Testis (tissue), 3 donors: Measurements from ENCODE around the gene MAGI2. TPM values are rescaled to one million over a fixed set of nuclear protein-coding genes. Genes with fewer than 3 reads are reported as not detected.

ENCODE experiments used
- DNase-seq: peaks from one replicate; pipeline ENCODE4 v3.0.0-alpha.2; 2019
- H3K27ac ChIP-seq, 2 donors: fragments of 200-600 bp; sonication (generic); one replicate each; pipeline ENCODE4 v1.5.1; 2019
- H3K27me3 ChIP-seq: fragments of 200-600 bp; sonication (generic); one replicate; pipeline ENCODE4 v1.5.1; 2019
- H3K36me3 ChIP-seq: fragments of 200-600 bp; sonication (generic); one replicate; pipeline ENCODE4 v1.5.1; 2017; ENCODE audit warnings: low read depth; ENCODE audit errors: missing control alignments
- H3K4me1 ChIP-seq: fragments of 200-600 bp; sonication (generic); one replicate; pipeline ENCODE4 v1.5.1; 2019
- H3K4me3 ChIP-seq, 2 donors: fragments of 200-600 bp; sonication (generic); one replicate each; pipeline ENCODE4 v1.5.1; 2017 to 2019
- H3K9me3 ChIP-seq: fragments of 200-600 bp; sonication (generic); one replicate; pipeline ENCODE4 v1.5.1; 2017
- CTCF ChIP-seq, 3 experiments: fragments of 450-650 bp in 2 of 3; fragments of 200-600 bp in 1 of 3; sonication (generic) in 1 of 3; IDR thresholded peaks; one replicate each; pipeline ENCODE4 v1.5.1; 2016 to 2019; ENCODE audit warnings: antibody characterized with exemption in 3 of 3, mild to moderate bottlenecking in 2 of 3, moderate library complexity in 1 of 3
- POLR2A ChIP-seq: fragments of 450-650 bp; IDR thresholded peaks from one replicate; pipeline ENCODE4 v1.6.1; 2017; ENCODE audit warnings: antibody characterized with exemption, mild to moderate bottlenecking, moderate library complexity
- WGBS, 2 donors: methylation state at CpG; one replicate each; pipeline ENCODE4 v1.1.5; 2018; 5-methylcytosine and 5-hydroxymethylcytosine counted together
- intact Hi-C: fragments of 100-400 bp; cut with DNase I; formaldehyde crosslinking; loops from one replicate; pipeline ENCODE4 v1.15.1; 2023; ENCODE audit warnings: low total_unique reads
- polyA plus RNA-seq: library from polyadenylated mRNA; stranded (reverse); fragments of 350-450 nt; fragmentation: Illumina TruSeq; extraction: RNeasy Lipid Tissue Mini Kit (QIAGEN cat#74804); gene quantifications from one replicate; pipeline ENCODE4 v1.2.3, GENCODE V29; 2014; ENCODE audit warnings: low read depth, low replicate concordance; ENCODE audit not compliant: insufficient read depth
- total RNA-seq, 2 donors: library from RNA; depleted of rRNA; stranded (reverse); fragments of >200 nt; gene quantifications; one replicate each; pipeline ENCODE4 v1.2.3, GENCODE V29; 2016

Gene MAGI2
- total and polyA plus RNA-seq, 3 donors from 2014 or later, result 11.2 to 13.1 (median 12.4) TPM

GRCh38 chr7:78165854-78166253 lies 1287.6 kb downstream of the MAGI2 start:
- intact Hi-C loops, result no loop called here
- H3K9me3 ChIP-seq, result no peaks in the 10 kb centered on the region
- WGBS, 2 donors, result 63 to 74% methylated on average over 3 of the region's 3 CpGs
- no peaks in the 10 kb centered on the region for H3K4me1 ChIP-seq
- H3K27me3 ChIP-seq, result no peaks in the 10 kb centered on the region
- no peak overlapping the region for H3K27ac ChIP-seq
- no peak for DNase-seq
- H3K36me3 ChIP-seq, result no peaks in the 10 kb centered on the region
- H3K4me3 ChIP-seq, result no peak overlapping the region
- no peak for TF ChIP-seq POLR2A

GRCh38 chr7:78165454-78165853 lies 1288.0 kb downstream of the MAGI2 start:
- H3K4me3 ChIP-seq, result no peak overlapping the region
- 70 to 73% methylated on average over 5 of the region's 5 CpGs for WGBS, 2 donors
- no peaks in the 10 kb centered on the region for H3K27me3 ChIP-seq
- H3K36me3 ChIP-seq, result no peaks in the 10 kb centered on the region
- TF ChIP-seq CTCF (IDR thresholded peaks at IDR 0.05), result no peak
- no peak for TF ChIP-seq POLR2A
- H3K27ac ChIP-seq, result no peak overlapping the region
- no peaks in the 10 kb centered on the region for H3K4me1 ChIP-seq
- no peak for DNase-seq
- intact Hi-C loops, result no loop called here
- no peaks in the 10 kb centered on the region for H3K9me3 ChIP-seq

- Histone ChIP-seq H3K4me1 (no peaks in the 10 kb centered on the region), H3K36me3 (no peaks in the 10 kb centered on the region), H3K27ac (no peak overlapping the region), H3K27me3 (no peaks in the 10 kb centered on the region), H3K4me3 (no peak overlapping the region), H3K9me3 (no peaks in the 10 kb centered on the region)
- no peak for DNase-seq
- TF ChIP-seq POLR2A (no peak), CTCF (IDR thresholded peaks at IDR 0.05) (no peak)
- WGBS, 2 donors, result 60 to 67% methylated on average over 1 of the region's 1 CpG
- intact Hi-C loops, result no loop called here
Measured at GRCh38 chr7:78164459-78164858, 1289.0 kb downstream of the MAGI2 start.

- H3K27me3 ChIP-seq, result no peaks in the 10 kb centered on the region
- intact Hi-C loops, result no loop called here
- H3K36me3 ChIP-seq, result no peaks in the 10 kb centered on the region
- no peak overlapping the region for H3K4me3 ChIP-seq
- no peaks in the 10 kb centered on the region for H3K4me1 ChIP-seq
- H3K9me3 ChIP-seq, result no peaks in the 10 kb centered on the region
- WGBS, 2 donors, result 40 to 54% methylated on average over 5 of the region's 5 CpGs
- TF ChIP-seq CTCF (IDR thresholded peaks at IDR 0.05) (no peak), POLR2A (no peak)
- H3K27ac ChIP-seq, result no peak overlapping the region
- DNase-seq, result no peak
Measured at GRCh38 chr7:78161781-78162180, 1291.7 kb downstream of the MAGI2 start.

GRCh38 chr7:78159545-78159944 lies 1293.9 kb downstream of the MAGI2 start:
- Histone ChIP-seq H3K4me1 (no peaks in the 10 kb centered on the region), H3K27ac (no peak overlapping the region), H3K27me3 (no peaks in the 10 kb centered on the region), H3K36me3 (no peaks in the 10 kb centered on the region), H3K9me3 (no peaks in the 10 kb centered on the region), H3K4me3 (no peak overlapping the region)
- TF ChIP-seq CTCF (IDR thresholded peaks at IDR 0.05), result no peak
- TF ChIP-seq POLR2A, result no peak
- WGBS, 2 donors, result 87 to 91% methylated on average over 2 of the region's 2 CpGs
- no peak for DNase-seq
- intact Hi-C loops, result no loop called here
